ENCODE measurements around the gene SH3TC1.

DNA sequence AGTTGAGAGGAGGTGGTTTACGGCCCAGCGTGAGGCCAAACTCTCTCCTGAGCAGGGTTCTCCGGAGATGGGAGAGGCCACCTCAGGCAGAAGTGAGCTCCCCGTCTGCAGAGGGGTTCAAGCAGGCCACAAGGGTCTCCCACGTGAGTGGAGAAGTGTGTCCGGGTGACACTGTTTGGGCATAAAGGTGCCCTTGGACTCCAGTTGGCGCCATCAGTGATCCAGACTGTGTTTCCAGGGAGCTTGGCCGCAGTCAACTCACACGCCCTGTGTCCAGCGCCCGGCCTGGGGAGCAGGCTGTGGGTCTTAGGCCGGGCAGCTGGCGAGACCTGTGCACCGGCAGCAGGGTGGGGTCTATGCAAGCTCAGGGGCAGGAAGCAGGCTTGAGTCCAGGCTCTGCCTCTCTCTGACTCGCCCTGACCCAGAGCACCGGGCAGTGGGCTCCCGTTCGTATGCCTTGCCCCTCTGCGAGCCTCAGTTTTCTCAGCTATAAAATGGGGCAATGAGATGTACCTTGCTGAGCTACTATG, 45.9 kb downstream of the SH3TC1 start:
- no peak for TF ChIP-seq PHF8 (IDR thresholded peaks at IDR 0.05; ENCODE audit: borderline replicate concordance, low read depth)
- TF ChIP-seq, protein P1, sequence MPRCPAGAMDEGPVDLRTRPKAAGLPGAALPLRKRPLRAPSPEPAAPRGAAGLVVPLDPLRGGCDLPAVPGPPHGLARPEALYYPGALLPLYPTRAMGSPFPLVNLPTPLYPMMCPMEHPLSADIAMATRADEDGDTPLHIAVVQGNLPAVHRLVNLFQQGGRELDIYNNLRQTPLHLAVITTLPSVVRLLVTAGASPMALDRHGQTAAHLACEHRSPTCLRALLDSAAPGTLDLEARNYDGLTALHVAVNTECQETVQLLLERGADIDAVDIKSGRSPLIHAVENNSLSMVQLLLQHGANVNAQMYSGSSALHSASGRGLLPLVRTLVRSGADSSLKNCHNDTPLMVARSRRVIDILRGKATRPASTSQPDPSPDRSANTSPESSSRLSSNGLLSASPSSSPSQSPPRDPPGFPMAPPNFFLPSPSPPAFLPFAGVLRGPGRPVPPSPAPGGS (IDR thresholded peaks at IDR 0.05) = no peak
- TF ChIP-seq, protein P2, sequence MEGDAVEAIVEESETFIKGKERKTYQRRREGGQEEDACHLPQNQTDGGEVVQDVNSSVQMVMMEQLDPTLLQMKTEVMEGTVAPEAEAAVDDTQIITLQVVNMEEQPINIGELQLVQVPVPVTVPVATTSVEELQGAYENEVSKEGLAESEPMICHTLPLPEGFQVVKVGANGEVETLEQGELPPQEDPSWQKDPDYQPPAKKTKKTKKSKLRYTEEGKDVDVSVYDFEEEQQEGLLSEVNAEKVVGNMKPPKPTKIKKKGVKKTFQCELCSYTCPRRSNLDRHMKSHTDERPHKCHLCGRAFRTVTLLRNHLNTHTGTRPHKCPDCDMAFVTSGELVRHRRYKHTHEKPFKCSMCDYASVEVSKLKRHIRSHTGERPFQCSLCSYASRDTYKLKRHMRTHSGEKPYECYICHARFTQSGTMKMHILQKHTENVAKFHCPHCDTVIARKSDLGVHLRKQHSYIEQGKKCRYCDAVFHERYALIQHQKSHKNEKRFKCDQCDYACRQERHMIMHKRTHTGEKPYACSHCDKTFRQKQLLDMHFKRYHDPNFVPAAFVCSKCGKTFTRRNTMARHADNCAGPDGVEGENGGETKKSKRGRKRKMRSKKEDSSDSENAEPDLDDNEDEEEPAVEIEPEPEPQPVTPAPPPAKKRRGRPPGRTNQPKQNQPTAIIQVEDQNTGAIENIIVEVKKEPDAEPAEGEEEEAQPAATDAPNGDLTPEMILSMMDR (IDR thresholded peaks at IDR 0.05) = no peak
- TF ChIP-seq, protein P3, sequence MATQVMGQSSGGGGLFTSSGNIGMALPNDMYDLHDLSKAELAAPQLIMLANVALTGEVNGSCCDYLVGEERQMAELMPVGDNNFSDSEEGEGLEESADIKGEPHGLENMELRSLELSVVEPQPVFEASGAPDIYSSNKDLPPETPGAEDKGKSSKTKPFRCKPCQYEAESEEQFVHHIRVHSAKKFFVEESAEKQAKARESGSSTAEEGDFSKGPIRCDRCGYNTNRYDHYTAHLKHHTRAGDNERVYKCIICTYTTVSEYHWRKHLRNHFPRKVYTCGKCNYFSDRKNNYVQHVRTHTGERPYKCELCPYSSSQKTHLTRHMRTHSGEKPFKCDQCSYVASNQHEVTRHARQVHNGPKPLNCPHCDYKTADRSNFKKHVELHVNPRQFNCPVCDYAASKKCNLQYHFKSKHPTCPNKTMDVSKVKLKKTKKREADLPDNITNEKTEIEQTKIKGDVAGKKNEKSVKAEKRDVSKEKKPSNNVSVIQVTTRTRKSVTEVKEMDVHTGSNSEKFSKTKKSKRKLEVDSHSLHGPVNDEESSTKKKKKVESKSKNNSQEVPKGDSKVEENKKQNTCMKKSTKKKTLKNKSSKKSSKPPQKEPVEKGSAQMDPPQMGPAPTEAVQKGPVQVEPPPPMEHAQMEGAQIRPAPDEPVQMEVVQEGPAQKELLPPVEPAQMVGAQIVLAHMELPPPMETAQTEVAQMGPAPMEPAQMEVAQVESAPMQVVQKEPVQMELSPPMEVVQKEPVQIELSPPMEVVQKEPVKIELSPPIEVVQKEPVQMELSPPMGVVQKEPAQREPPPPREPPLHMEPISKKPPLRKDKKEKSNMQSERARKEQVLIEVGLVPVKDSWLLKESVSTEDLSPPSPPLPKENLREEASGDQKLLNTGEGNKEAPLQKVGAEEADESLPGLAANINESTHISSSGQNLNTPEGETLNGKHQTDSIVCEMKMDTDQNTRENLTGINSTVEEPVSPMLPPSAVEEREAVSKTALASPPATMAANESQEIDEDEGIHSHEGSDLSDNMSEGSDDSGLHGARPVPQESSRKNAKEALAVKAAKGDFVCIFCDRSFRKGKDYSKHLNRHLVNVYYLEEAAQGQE (IDR thresholded peaks at IDR 0.05) = no peak
- TF ChIP-seq, protein P4, sequence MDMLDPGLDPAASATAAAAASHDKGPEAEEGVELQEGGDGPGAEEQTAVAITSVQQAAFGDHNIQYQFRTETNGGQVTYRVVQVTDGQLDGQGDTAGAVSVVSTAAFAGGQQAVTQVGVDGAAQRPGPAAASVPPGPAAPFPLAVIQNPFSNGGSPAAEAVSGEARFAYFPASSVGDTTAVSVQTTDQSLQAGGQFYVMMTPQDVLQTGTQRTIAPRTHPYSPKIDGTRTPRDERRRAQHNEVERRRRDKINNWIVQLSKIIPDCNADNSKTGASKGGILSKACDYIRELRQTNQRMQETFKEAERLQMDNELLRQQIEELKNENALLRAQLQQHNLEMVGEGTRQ (IDR thresholded peaks at IDR 0.05) = no peak
- TF ChIP-seq EP300 (IDR thresholded peaks at IDR 0.05) = no peak
- TF ChIP-seq CBX2 (IDR thresholded peaks at IDR 0.05; ENCODE audit: borderline replicate concordance, low read depth) = no peak
- TF ChIP-seq, protein P5, sequence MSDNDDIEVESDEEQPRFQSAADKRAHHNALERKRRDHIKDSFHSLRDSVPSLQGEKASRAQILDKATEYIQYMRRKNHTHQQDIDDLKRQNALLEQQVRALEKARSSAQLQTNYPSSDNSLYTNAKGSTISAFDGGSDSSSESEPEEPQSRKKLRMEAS (IDR thresholded peaks at IDR 0.05) = no peak
- TF ChIP-seq RNF2 (IDR thresholded peaks at IDR 0.05; ENCODE audit: borderline replicate concordance, low read depth) = no peak
- TF ChIP-seq NFE2L2 (conservative IDR thresholded peaks at IDR 0.05; ENCODE audit: low read length) = no peak
- TF ChIP-seq JUN (IDR thresholded peaks at IDR 0.05) = no peak
- no peak for TF ChIP-seq KDM1A (IDR thresholded peaks at IDR 0.05; ENCODE audit: low read depth)
- TF ChIP-seq ZFP36 (IDR thresholded peaks at IDR 0.05; ENCODE audit: borderline replicate concordance, partially characterized antibody) = no peak
